GM19351 (cell line): Measurements from ENCODE around the gene GRIA1.

ENCODE experiments used
- ATAC-seq: cut with Tn5 transposase; IDR thresholded peaks from one replicate; pipeline ENCODE4 v1.9.1; 2021; ENCODE audit warnings: mild to moderate bottlenecking, moderate library complexity; ENCODE audit not compliant: unreplicated experiment

The GRIA1 gene

DNA sequence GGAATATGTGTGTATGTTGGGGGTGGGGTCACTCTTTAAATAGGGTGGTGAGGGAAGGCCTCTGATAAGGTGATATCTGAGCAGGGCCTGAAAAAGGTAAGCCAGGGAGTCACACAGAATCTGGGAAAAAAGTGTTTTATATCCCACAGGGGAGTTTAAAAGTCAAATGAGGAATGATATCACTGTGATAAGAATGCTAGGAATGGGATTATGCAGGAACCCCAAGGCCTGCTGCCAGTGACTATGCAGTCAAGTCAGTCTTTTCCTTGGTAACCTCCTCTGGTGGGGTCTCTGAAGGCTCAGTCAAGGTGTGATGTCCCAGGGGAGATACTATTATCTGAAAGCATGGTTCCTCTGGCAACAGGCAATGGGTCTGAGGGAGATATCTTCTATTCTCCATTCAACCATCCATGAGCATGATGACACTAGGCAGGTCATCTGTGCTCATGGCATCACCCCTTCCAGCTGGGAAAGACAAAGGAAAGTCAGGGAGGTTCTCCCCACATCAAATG lies 53.5 kb downstream of the GRIA1 start:
- ATAC-seq, result no peak

DNA sequence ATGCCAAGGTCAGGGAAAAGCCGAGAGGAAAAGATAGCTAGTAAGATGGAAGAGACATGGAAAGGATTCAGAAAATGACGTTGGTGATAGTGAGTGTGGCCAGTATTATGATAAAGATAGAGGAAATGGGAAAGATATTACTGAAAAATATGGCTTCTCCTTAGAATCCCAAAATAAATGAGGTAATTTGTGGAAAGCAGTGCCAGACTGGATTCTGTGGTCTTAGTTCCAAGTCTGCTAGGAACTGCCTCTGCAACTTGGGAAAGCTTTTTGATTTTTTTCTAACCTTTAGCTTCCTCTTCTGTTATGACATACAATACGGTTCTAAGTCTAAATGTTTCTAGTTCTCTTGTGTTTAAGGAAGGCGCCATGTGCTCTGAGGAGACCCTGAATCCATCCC lies 54.2 kb downstream of the GRIA1 start:
- no peak for ATAC-seq

DNA sequence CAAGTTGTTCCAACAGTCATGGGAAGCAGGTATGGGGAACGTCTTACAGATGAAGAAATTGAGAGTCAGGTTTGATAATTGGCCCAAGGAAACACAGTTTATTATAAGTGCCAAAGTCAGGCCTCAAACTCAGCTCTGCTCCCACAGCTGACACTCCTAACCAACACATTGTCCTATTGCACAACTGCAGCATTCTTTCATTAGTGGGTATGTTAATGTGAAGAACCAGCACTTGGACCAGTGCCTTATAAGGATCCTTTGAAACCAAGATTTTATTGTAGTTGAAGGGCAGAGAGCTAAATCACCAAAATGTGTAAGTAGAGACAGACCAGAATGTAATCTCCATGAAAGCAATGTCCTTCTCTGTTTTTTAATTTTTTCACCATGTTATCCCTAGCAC lies 56.1 kb downstream of the GRIA1 start:
- ATAC-seq, result no peak

DNA sequence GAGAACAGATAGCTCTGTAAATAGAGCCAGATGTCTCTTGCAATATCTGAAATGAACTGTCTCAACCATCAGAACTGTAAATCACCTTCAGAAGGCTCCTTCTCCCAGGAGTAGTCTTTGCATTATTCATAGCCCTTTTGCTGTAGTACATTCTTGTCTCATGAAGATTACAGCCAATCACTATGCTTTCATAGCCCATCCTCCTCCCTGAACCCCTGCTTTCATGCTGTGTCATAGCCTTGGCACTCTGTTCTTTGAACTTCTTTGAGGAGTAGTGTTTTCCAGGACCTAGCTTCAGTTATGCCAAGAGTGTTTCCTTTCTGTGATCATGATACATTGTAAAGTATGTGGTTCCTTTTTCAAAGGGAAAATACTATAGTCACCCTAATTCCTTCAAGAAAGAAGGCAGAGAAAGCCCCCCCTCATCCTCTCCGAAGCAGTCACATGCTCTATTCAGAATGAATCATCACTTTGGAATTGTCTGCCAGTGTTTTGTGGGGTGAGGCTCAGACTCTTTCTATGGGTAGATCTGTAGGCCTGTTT lies 61.1 kb downstream of the GRIA1 start:
- ATAC-seq, result no peak

DNA sequence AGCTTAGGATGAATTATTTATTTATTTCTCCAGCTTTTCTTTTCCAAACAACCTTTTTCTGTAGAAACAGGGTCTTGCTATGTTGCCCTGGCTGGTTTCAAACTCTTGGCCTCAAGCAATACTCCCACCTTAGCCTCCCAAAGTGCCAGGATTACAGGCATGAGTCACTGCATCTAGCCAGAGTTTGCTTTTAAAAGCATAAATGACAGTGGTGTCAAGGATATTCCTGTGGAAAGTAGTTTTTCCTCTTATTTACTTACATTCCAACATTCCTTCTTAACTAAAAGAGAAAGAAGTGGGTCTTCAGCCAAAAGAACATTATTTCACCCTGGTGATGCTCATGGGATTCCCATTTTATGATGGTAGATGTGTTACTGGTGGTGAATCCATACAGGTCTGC lies 62.4 kb downstream of the GRIA1 start:
- no peak for ATAC-seq

DNA sequence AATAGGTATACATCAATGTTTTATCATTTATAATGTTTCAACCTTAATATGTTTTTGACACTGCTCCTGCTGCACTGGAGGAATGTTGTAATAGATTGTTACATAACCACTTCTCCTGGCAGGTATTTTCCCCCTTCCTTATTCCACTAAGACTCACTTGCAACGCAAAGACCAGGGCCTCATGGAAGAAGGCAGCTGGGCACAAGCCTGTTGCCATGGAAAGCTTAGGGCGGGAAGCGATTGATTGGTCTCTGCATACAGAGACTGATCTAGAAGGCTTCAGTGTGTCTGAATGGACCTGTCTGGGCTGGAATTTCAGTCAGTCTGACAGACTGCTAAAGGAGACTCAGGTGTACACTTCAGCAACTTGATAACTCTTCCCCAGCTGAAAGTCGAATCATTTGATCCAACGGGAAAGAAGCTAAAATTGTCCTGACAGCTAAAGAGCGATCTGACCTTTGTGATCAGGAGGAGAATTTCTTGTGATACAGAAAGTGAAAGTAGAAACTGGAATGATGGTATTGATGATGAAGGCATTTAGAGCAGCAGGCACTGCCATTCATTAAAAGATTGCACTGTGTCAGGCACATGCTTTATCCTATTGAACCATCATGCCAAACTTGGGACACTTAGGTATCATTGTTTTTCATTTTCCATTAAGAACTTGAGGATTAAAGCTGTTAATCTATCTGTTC lies 65.1 kb downstream of the GRIA1 start:
- no peak for ATAC-seq

DNA sequence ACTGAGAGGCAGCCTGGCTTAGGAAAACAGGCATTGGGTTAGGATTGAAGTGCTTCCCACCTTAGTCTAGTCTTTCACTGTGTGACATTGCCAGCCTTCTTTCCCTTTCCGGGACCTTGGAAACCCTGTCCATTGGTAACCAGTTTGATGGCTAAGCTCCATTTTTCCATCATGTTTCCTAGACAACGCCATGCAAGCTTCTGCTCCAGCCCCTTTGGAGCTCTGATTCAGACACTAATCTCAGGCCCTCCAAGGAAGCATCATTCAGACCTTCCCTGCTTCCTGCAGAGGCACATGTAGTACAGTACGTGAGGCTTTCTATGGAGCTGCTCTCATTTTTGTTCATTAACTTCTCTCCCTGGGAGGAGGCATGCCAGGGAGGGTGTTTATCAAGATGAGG lies 68.5 kb downstream of the GRIA1 start:
- no peak for ATAC-seq

DNA sequence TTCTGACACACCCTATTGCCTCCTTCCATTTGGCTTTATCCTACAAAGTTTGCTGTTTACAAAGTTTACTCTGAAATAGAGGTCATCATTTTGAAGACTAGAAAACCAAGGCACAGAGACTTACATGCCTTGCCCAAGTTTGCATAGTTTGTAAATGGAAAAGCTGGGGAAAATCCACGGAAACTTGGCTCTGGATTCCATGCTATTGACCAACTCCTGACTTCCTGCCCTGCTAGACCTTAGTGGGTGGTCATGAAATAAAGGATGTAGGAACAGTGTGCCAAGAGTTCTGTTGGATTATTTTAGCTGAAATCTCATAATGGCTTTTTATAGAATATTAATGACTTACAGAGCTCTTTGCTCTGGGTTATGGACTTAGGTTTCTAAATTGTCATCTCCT lies 69.5 kb downstream of the GRIA1 start:
- no peak for ATAC-seq

DNA sequence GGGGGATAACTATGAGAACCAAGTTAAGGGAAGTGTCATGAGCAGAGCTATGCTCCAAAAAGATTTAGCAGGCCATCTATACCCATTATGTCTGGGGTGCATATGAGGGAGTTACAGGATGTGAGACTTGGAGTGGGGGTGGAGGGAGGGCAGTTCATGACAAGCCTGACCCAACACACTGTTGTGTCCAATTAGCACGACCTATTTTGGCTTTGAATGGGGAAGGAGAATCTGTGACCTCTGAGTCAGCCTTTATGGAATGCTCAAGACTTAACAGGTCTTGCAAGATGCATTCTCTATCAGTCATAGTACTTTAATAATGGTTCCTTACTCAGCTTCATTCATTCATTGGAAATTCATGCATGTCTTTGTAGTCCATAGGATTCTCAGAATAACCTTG lies 71.7 kb downstream of the GRIA1 start:
- no peak for ATAC-seq

DNA sequence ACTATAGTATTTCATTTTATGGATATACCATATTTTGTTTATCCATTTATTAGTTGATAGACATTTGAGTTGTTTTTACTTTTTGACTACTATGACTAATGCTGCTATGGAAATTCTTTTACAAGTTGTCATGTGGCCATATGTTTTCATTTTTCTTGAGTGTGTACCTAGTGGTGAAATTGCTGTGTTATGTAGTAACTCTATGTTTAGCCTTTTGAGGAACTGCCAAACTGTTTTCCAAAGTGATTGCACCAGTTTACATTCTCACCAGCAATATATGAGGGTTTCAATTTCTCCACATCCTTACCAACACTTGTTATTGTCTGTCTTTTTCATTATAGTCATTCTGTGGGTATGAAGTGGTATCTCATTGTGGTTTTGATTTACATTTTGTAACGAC lies 75.4 kb downstream of the GRIA1 start:
- ATAC-seq, result no peak

DNA sequence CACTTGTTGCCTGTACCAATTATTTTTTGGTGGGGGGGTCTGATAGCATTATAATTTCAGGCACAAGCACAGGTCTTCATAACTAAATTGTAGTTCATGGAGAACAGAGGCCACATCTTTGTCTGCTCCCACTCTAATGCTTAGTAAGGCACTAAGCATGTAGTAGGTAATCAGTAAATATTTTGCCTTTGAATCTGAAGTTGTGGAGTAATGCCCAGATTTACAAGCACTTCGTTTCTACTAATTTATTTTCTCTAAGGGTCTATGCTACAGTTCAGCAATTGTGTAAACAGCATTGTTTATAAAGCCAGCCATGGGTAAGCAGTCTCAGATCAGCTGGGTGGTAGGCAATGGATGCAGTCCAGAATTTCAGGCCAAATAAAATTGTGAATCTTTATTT lies 78.6 kb downstream of the GRIA1 start:
- ATAC-seq, result no peak

DNA sequence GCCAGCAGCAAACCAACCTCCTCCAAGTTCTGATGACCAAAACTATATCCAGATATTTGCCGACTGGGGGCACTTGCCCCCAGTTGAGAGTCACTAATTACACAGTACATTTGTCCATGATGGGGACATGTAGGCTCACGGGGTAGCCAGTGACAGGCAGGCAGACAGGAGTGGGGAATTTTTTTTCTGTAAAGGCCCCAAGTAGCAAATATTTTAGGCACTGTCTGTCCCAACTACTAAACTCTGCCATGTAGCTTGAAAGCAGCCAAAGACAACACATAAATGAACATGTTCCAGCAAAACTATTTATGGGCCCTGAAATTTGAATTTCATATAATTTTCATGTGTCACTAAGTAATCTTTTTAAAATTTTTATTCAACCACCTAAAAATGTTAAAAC lies 80.7 kb downstream of the GRIA1 start:
- no peak for ATAC-seq

DNA sequence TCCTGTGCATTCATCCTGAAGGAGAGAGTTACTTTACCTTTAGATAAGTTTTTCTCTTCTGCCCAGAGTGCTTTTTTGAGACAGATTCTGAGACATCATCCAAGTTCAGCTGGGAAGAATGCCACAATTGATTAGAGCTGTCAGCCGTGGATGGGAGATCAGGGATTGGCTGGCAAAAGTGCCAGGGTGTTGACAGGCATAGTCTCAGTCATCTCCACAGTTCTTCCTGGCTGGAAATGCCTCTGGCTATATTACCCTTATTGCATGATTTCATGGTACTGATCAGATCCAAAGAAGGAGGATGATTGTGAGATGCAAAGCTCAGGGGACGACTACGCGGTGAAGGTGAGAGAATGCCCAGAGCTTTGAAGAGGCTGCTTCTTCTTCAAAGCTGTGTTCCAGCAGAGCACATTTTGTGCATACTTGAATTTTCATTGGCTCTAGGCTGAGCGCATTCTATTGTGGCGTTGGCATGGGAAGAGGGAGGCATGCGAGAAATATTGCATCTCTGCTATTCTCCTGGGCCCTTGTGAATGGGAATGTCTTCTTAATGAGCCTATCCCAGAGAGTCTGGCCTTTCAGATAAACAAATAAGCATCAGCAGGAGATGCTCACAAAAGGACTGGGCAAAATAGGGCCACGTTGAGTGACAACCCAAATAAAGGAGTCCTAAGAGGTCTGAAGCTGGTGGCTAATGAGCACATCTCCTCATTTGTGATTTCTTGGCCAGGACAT lies 82.1 kb downstream of the GRIA1 start:
- no peak for ATAC-seq

DNA sequence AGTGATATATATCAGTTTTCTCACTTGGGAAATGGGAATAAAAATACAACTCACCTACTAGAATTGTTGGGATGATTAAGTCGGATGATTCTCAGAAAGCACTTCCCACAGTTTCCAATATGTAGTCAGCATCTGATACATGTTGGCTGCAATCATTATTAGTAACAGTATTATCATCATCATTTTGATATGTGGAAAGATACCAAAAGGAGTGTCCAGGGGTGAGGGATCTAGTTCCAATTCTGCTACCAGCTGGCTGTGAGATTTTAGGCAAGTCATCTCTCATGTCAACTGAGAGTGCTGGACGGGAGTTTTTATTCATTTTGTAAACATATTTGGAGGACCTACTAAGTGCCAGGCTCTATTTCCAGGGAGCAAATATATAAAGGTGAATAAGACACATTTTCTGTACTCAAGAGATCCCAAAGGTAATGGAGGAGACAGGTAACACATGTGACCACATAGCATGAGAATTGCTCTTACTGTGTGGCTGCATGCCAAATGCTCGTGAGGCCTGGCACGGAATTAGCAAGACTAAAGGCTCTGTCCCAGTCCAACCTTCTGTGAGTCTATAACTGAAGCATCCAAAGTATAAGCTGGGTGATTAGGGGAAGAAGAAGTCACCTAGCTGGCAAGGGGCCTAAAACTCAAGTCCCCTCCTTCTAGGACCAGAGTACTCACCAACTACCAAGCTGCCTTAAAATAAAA lies 83.0 kb downstream of the GRIA1 start:
- no peak for ATAC-seq

DNA sequence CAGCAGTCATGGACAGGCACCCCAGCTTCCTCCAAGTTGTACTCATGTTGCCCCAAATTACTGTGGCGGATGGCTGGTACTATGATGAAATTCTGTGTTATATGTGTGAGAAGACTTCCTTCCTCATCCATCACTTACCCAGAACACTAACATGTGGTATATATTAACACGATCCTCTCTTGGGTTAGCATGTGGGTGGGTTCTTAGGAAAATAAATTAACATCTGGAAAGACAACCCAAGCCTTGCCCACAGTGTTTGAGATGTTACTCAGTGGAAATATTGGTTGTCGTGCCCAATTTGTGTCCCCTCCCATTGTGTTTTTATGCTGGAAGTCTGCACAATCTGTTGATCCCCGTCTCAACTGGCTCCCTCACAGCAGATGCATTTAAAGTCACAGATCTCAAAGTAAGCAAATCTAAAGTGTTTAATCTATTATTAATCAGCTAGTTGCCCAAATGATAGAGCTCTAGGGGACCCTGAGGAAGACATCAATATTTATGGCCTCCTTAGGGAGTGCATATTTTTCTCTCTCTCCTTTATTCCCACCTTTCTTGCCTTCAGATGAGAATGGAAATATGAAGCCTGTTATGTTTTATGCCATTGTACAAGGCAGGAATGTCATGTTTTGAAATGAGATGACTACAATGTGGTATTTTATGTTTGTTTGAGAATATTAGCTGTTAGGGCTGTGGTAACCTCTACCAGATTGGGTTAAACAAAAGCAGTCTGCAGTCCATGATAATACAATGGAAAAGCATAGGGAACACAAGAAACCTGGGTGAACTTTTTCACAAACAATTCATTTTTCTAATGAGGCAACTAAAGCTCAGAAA lies 93.9 kb downstream of the GRIA1 start:
- ATAC-seq, result no peak

DNA sequence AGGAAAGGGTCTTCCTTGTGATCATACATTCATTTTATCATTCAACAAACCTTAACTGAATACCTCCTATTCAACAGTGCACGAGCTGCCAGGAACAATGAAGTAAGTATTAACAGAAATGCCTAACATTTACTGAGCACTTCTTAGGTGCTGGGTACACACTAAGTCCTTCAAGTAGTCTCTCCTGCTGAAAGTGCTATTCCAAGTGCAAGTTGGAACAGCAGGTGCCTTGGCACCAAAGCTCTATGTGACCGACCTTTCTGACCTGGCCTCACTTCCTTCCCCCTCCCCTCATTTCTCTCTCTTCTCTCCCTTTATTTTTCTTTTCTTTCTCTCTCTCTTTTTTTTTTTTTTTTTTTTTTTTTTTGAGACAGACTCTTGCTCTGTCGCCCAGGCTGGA lies 94.5 kb downstream of the GRIA1 start:
- ATAC-seq, result no peak

DNA sequence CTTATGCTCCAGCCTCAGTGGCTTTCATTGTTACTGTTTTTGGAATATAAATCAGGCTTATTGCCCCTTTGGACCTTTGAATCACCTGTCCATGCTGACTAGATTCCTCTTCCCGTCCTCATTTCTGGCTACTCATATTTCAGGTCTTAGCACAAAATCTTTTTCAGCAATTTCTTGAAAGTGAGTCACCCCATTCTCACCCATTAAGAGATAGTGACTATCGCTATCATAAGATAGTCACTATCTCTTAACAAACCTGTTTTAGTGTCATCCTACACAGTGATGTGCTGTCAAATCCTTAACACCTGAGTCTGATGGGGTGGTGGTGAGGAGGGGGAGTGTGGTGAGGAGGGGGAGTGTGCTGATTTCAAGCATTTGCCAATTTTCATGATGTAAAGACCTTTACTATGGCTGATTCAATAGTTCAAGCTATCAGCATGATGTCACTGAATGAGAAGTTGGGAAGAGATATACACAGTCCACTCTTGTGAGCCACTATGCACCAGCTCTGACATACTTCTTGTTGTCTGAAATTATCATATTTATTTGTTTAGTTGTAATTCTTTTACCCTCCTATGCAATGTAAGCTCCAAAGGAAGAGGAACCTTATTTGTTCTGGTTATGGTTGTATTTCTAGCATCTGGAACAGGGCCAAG lies 95.3 kb downstream of the GRIA1 start:
- no peak for ATAC-seq

DNA sequence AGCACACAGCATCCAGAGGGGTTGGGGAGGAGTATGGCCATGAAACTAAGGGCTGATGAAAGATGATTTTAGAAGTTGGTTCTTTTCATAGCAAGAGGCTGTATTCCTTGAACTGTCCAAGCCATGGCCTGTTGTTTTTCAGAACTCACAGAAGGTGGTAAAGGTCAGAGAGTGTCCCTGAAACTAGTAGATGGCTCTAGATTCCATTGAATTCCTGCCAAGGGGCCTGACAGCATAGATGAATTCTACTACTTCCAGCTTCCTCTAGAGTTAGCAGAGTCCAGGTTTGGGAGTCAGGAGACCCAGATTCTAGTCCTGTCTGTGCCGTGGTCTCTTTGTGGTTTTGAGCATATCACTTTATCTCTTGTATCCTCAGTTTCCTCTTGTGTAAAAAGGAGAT lies 101.6 kb downstream of the GRIA1 start:
- no peak for ATAC-seq

DNA sequence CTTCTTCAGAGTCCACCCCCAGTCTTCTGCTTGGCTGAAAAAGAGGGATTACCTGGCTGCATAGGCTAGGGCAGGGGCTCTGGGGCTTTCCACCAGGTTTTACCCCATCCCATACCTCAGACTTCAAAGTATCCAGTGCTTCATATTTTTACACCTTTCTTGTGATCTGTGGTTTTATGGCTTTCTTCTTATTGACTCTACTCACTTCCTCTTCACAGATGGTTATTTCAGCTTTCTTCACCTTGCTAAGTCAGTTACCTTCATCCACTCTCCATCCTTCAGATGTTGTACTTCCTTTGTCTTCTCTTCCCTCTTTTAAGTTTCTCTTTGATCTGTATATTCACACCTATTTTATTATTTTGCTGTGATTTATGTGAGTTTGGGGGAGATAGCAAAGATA lies 104.3 kb downstream of the GRIA1 start:
- peak; percentile 50 for ATAC-seq

DNA sequence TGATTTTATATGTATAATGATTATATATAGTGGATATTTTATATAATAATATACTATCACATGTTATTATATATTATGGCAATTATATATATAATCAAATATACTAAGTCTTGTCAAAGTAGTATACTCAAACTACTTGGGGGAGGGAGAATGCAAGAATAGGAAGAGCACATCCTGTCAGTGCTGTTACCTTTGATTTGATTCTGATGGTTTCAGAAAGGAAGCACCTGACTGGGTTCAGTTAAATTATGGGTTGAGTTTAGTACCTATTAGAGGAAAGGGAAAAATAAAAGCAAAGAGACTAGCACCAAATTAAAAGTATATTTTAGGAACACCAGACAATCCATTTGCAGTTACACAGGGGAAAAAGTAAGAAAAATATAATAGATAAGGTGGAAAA lies 107.6 kb downstream of the GRIA1 start:
- peak; percentile 72 for ATAC-seq
